ENCODE measurements around the gene GART. TPM values are rescaled to one million over a fixed set of nuclear protein-coding genes. Genes with fewer than 3 reads are reported as not detected.
A peak's percentile ranks its signal among the peaks of the same experiment; 100 is the strongest.

Gene GART
- total and polyA plus RNA-seq, 10 of the 15 experiments (the other 5 are each of a cell fraction or from before 2014, with no cell fraction given): 44.7 to 178 (median 106) TPM

- TF ChIP-seq IRF4 (IDR thresholded peaks at IDR 0.05; ENCODE audit: low read depth, low read length): no peak
- TF ChIP-seq ATF3 (IDR thresholded peaks at IDR 0.05; ENCODE audit: borderline replicate concordance, extremely low read depth, low read depth, low read length): no peak
- TF ChIP-seq POU2F2 (IDR thresholded peaks at IDR 0.05; ENCODE audit: borderline replicate concordance, low read depth, low read length): no peak
- no peak for TF ChIP-seq BMI1 (IDR thresholded peaks at IDR 0.05; ENCODE audit: borderline replicate concordance)
- TF ChIP-seq RUNX3 (IDR thresholded peaks at IDR 0.05; ENCODE audit: low read length): no peak
- no peak for TF ChIP-seq REST (IDR thresholded peaks at IDR 0.05; ENCODE audit: low read depth, low read length)
- no peak for TF ChIP-seq SMC3 (IDR thresholded peaks at IDR 0.05; ENCODE audit: borderline replicate concordance, low read length)
- no peak for TF ChIP-seq CEBPZ (IDR thresholded peaks at IDR 0.05; ENCODE audit: low read depth, low read length)
- peak; percentile 29; the same call in 1 of the 2 replicates for TF ChIP-seq NR2F1 (conservative IDR thresholded peaks at IDR 0.05)
- peak; percentile 17 for TF ChIP-seq SP1 (IDR thresholded peaks at IDR 0.05; ENCODE audit: low read depth, low read length)
- peak in 1 of 2 experiments; percentile 98; a peak in 2 of 3 replicates for TF ChIP-seq EGR1 (IDR thresholded peaks at IDR 0.05; ENCODE audit: borderline replicate concordance in 1 of 2, low read depth in 2 of 2, low read length in 2 of 2)
- TF ChIP-seq ZBTB4 (CRISPR knock-in tag; IDR thresholded peaks at IDR 0.05): no peak
- no peak for TF ChIP-seq NR2C2 (IDR thresholded peaks at IDR 0.05; ENCODE audit: borderline replicate concordance, control insufficient read depth, insufficient read length, low read depth)
These were observed 46.8 kb upstream of the GART start, which contains the start of gene DONSON (continued) for GRCh38 chr21:33588485-33589335.

Measured in GM12878 (cell line).